Naive thymus-derived CD4-positive, alpha-beta T cell (primary cell): ENCODE data around the gene MS4A13. TPM values are rescaled to one million over a fixed set of nuclear protein-coding genes. Genes with fewer than 3 reads are reported as not detected.
A peak's percentile ranks its signal among the peaks of the same experiment; 100 is the strongest.

Experiments
- ATAC-seq: fragments of 150-1000 bp; cut with Tn5 transposase; 2 replicates; pipeline ENCODE4 v1.10.0; 2021; ENCODE audit warnings: mild to moderate bottlenecking, moderate library complexity
- CTCF ChIA-PET: fragments of 350-600 bp; sonication (Branson Sonifier 250); formaldehyde crosslinking; loops from one replicate; lab custom pipeline; 2021; ENCODE audit warnings: antibody characterized with exemption; lab: Charles Lee
- POLR2A ChIA-PET: fragments of 350-600 bp; sonication (Branson Sonifier 250); formaldehyde crosslinking; loops from one replicate; lab custom pipeline; 2021; ENCODE audit warnings: antibody characterized with exemption, inconsistent platforms; lab: Charles Lee
- DNase-seq, 9 donors: peaks; one replicate each; pipeline versions ENCODE4 v3.0.0 to v3.0.0-alpha.2; 2020 to 2022; ENCODE audit warnings: mixed read lengths in 1 of 9
- H3K27ac ChIP-seq: one replicate; pipeline ENCODE4 v1.7.0; 2013; ENCODE audit warnings: mild to moderate bottlenecking, low read depth, low read length, moderate library complexity
- H3K27me3 ChIP-seq, 2 donors: one replicate each; pipeline ENCODE4 v1.7.0; 2013; ENCODE audit warnings: low read length in 2 of 2, mild to moderate bottlenecking in 2 of 2, moderate library complexity in 2 of 2; ENCODE audit not compliant: control insufficient read depth in 2 of 2, insufficient read depth in 2 of 2
- H3K36me3 ChIP-seq, 3 experiments: 1 replicate in 2 of 3; 2 replicates in 1 of 3; pipeline ENCODE4 v1.7.0; 2013; ENCODE audit warnings: low read length in 3 of 3, mild to moderate bottlenecking in 3 of 3, moderate library complexity in 1 of 3; ENCODE audit not compliant: insufficient read depth in 3 of 3, control insufficient read depth in 2 of 3
- H3K4me1 ChIP-seq, 2 donors: one replicate each; pipeline ENCODE4 v1.7.0; 2013; ENCODE audit warnings: low read length in 2 of 2, mild to moderate bottlenecking in 2 of 2, moderate library complexity in 1 of 2; ENCODE audit not compliant: control insufficient read depth in 2 of 2, insufficient read depth in 2 of 2
- H3K4me3 ChIP-seq: 2 replicates; pipeline ENCODE4 v1.7.0; 2013; ENCODE audit warnings: mild to moderate bottlenecking, low read length
- H3K9me3 ChIP-seq, 3 experiments: 1 replicate in 2 of 3; 2 replicates in 1 of 3; pipeline ENCODE4 v1.7.0; 2013; ENCODE audit warnings: low read length in 3 of 3; ENCODE audit not compliant: control insufficient read depth in 2 of 3
- H3K27ac Mint-ChIP-seq, 9 donors: one replicate each; pipeline ENCODE4 v1.8.0; 2020 to 2022; ENCODE audit warnings: mixed read lengths in 9 of 9, mild to moderate bottlenecking in 8 of 9, moderate library complexity in 5 of 9, inconsistent platforms in 2 of 9
- H3K27me3 Mint-ChIP-seq, 5 donors: one replicate each; pipeline ENCODE4 v1.8.0; 2021 to 2022; ENCODE audit warnings: mixed read lengths in 5 of 5, mild to moderate bottlenecking in 1 of 5
- H3K36me3 Mint-ChIP-seq, 5 donors: one replicate each; pipeline ENCODE4 v1.8.0; 2020 to 2022; ENCODE audit warnings: mixed read lengths in 5 of 5, mild to moderate bottlenecking in 3 of 5, inconsistent platforms in 1 of 5
- H3K4me1 Mint-ChIP-seq, 7 donors: one replicate each; pipeline ENCODE4 v1.8.0; 2020 to 2022; ENCODE audit warnings: mixed read lengths in 7 of 7, mild to moderate bottlenecking in 3 of 7, inconsistent platforms in 1 of 7
- H3K4me3 Mint-ChIP-seq, 10 donors: one replicate each; pipeline ENCODE4 v1.8.0; 2020 to 2022; ENCODE audit warnings: mild to moderate bottlenecking in 10 of 10, mixed read lengths in 10 of 10, moderate library complexity in 6 of 10, inconsistent platforms in 2 of 10
- H3K9me3 Mint-ChIP-seq, 11 donors: one replicate each; pipeline ENCODE4 v1.8.0; 2020 to 2022; ENCODE audit warnings: mixed read lengths in 11 of 11, mild to moderate bottlenecking in 4 of 11, inconsistent platforms in 1 of 11, moderate library complexity in 1 of 11
- intact Hi-C, 2 donors: fragments of 100-400 bp; cut with micrococcal nuclease; formaldehyde crosslinking; loops; one replicate each; pipeline ENCODE4 v1.15.1; 2023
- polyA plus RNA-seq, 2 donors: library from polyadenylated mRNA; unstranded; fragments of 300-500 nt; fragmentation: Illumina TruSeq; gene quantifications; one replicate each; pipeline ENCODE4 v1.2.3, GENCODE V29; 2021
- total RNA-seq, 6 experiments: library from RNA in 5 of 6; stranded (reverse) in 5 of 6; gene quantifications; 1 replicate in 5 of 6; 2 replicates in 1 of 6; pipeline ENCODE4 v1.2.3 and lab custom pipeline; 2021 to 2026

Gene MS4A13, protein sequence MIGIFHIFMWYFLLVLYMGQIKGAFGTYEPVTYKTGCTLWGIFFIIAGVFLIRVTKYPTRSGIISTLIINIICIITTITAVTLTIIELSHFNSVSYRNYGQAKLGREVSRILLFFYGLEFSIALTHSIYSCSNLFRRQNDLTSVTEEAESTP
- total RNA-seq: not detected
- polyA plus RNA-seq: not detected
- not detected for total RNA-seq (lab: John Stamatoyannopoulos, UW)

DNA sequence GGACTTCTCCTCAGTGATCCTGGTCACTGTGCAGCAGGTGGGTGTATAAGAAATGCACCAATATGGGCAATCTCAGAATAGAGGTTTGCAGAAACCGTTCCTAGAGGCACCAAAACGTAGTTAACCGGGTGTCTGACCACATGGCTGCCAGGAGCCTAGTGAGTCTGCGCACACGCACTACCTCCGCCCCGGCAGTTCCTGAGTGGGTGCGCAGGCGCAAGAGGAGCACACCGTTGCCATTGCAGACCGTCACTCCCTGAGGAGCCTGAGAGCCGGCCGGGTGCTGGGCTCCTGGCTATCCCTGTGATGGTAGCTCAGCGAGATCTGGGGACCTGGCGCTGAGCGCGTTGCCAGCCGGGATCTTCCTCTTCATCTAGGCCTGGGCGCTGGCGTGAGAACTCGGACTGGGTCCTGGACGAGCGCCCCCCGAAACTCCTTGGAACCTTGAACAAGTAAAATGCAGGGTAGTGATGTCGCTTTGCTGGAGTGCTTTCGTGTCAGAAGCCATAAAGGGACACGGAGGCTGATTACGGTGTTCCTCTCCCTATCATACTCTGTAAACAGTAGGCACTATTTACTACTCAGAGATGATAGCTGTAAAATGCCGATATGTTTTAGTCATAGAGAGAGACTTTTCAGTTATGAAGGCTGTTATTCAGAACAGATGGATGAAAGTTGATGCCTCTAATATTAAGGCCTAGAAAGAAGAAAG, at the start of gene MS4A13:
TSS of gene MS4A13 (plus strand) at position 249 of the 712 bp plus-strand sequence. CDS start 2,692 bp downstream, outside the sequence.
- peaks cover 0 to 3% of the 10 kb centered on the region in 2 donors for H3K27me3 ChIP-seq
- H3K36me3 ChIP-seq: no peaks in the 10 kb centered on the region
- no peak within 1 kb of the TSS for H3K4me3 Mint-ChIP-seq
- ChIA-PET CTCF (no interaction called here), POLR2A (no interaction called here)
- ATAC-seq (no peak), DNase-seq (no peak)
- H3K4me3 ChIP-seq: no peak within 1 kb of the TSS
- H3K27ac Mint-ChIP-seq: no peak within 1 kb of the TSS
- intact Hi-C loops: no loop called here
- H3K27me3 Mint-ChIP-seq: peaks cover 5 to 34% (median 32%) of the 10 kb centered on the region in 5 donors
- H3K4me1 Mint-ChIP-seq: peaks cover 0 to 1% (median 0%) of the 10 kb centered on the region in 7 donors
- H3K4me1 ChIP-seq: no peaks in the 10 kb centered on the region
- peaks cover 0 to 23% (median 6%) of the 10 kb centered on the region in 11 donors for H3K9me3 Mint-ChIP-seq
- H3K9me3 ChIP-seq: no peaks in the 10 kb centered on the region
- peaks cover 0 to 9% (median 0%) of the 10 kb centered on the region in 5 donors for H3K36me3 Mint-ChIP-seq
- H3K27ac ChIP-seq: no peak within 1 kb of the TSS

DNA sequence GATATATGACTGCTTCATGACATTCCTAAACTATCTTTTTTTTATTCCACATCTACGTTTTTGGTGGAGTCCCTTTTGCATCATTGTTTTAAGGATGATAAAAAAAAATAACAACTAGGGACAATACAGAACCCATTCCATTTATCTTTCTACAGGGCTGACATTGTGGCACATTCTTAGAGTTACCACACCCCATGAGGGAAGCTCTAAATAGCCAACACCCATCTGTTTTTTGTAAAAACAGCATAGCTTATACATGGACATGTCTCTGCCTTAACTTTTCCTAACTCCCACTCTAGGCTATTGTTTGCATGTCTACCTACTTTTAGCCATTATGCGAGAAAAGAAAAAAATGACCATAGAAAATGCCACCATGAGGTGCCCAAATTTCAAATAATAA, 46.4 kb upstream of the MS4A13 start:
- Mint-ChIP-seq H3K36me3 (no peaks in the 10 kb centered on the region), H3K27ac (no peak overlapping the region), H3K4me1 (peaks cover 0 to 2% (median 0%) of the 10 kb centered on the region in 7 donors), H3K4me3 (no peak overlapping the region), H3K9me3 (peaks cover 0 to 5% (median 0%) of the 10 kb centered on the region in 11 donors), H3K27me3 (peaks cover 11 to 45% (median 22%) of the 10 kb centered on the region in 5 donors)
- Histone ChIP-seq H3K36me3 (no peaks in the 10 kb centered on the region), H3K27me3 (no peaks in the 10 kb centered on the region), H3K4me3 (no peak overlapping the region), H3K9me3 (no peaks in the 10 kb centered on the region), H3K27ac (no peak overlapping the region), H3K4me1 (no peaks in the 10 kb centered on the region)
- intact Hi-C loops: no loop called here
- DNase-seq: no peak
- ChIA-PET POLR2A (no interaction called here), CTCF (no interaction called here)
- ATAC-seq: no peak

DNA sequence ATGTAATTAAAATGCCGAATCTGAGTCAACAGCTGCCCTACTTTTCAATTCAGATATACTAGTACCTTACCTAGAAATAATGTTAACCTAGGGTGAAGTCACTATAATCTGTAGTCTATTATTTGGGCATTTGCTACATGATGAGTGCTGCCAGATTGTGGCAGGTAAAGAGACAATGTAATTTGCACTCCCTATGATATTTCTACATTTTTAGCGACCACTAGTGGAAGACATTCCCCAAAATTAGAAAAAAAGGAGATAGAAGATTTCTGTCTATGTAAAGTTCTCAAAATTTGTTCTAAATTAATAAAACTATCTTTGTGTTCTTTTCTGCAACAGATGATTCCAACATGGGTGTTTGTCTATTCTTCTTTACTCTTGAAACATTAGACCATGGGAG, 45.5 kb upstream of the MS4A13 start:
- ATAC-seq (no peak), DNase-seq (no peak)
- intact Hi-C loops: no loop called here
- Histone ChIP-seq H3K27me3 (no peaks in the 10 kb centered on the region), H3K4me1 (no peaks in the 10 kb centered on the region), H3K27ac (no peak overlapping the region), H3K9me3 (no peaks in the 10 kb centered on the region), H3K36me3 (no peaks in the 10 kb centered on the region), H3K4me3 (no peak overlapping the region)
- ChIA-PET CTCF (no interaction called here), POLR2A (no interaction called here)
- no peak overlapping the region for H3K4me3 Mint-ChIP-seq
- H3K27ac Mint-ChIP-seq: no peak overlapping the region
- peaks cover 0 to 2% (median 0%) of the 10 kb centered on the region in 7 donors for H3K4me1 Mint-ChIP-seq
- peaks cover 5 to 45% (median 21%) of the 10 kb centered on the region in 5 donors for H3K27me3 Mint-ChIP-seq
- H3K9me3 Mint-ChIP-seq: peaks cover 0 to 5% (median 0%) of the 10 kb centered on the region in 11 donors
- no peaks in the 10 kb centered on the region for H3K36me3 Mint-ChIP-seq

DNA sequence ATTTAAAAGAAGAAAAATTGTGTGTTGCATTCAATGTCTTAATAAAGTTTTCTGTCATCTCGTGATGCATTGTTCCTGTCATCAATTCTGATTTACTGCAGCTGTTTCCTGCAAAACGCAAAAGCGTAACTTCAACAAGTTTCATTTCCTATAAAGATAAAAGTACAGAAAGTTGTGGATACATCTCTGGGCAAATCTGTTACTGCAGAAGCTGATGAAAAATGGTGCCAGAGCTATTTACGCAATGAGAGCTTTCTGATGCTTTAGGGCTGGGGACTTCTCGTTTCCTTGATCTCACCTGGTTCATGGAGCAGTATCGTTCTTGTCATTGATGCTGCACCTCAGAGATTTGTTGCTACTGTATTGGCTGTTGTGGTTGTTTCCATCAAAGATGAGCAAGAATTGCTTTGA, 38.2 kb upstream of the MS4A13 start:
- Mint-ChIP-seq H3K27ac (no peak overlapping the region), H3K36me3 (no peaks in the 10 kb centered on the region), H3K9me3 (peaks cover 0 to 8% (median 0%) of the 10 kb centered on the region in 11 donors), H3K4me1 (peaks cover 0 to 2% (median 0%) of the 10 kb centered on the region in 7 donors), H3K4me3 (no peak overlapping the region), H3K27me3 (peaks cover 5 to 19% (median 13%) of the 10 kb centered on the region in 5 donors)
- DNase-seq (no peak), ATAC-seq (peak; percentile 36)
- H3K27me3 ChIP-seq: no peaks in the 10 kb centered on the region
- H3K36me3 ChIP-seq: no peaks in the 10 kb centered on the region
- H3K9me3 ChIP-seq: no peaks in the 10 kb centered on the region
- POLR2A ChIA-PET: no interaction called here
- H3K4me1 ChIP-seq: no peaks in the 10 kb centered on the region
- H3K27ac ChIP-seq: no peak overlapping the region
- no peak overlapping the region for H3K4me3 ChIP-seq
- intact Hi-C loops: no loop called here
- CTCF ChIA-PET: no interaction called here

DNA sequence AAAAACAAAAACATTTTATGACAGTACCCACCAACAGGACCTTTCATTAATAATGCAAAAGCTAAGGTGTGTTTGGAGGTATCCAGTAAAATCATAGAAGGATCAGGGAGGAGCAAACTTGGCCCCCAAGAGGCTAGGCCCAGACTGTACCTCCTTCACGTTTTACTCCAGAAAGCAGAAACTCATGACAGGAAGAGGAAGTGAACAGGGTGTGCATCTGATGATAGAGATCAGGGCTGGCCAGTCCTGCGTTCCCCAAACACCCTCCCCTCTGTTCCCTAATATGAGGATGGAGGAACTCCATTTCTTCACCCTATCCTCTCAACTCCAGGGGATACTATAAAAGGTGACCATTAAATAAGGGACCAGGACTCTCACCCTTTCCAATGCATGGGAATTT, 32.8 kb upstream of the MS4A13 start:
- ATAC-seq (peak; percentile 66), DNase-seq (no peak)
- CTCF ChIA-PET: no interaction called here
- POLR2A ChIA-PET: no interaction called here
- H3K27me3 ChIP-seq: no peaks in the 10 kb centered on the region
- intact Hi-C loops: no loop called here
- H3K27ac ChIP-seq: no peak overlapping the region
- no peaks in the 10 kb centered on the region for H3K36me3 ChIP-seq
- Mint-ChIP-seq H3K27ac (no peak overlapping the region), H3K36me3 (no peaks in the 10 kb centered on the region), H3K27me3 (peaks cover 0 to 19% (median 9%) of the 10 kb centered on the region in 5 donors), H3K4me3 (peak overlapping the region in 1 of 10 donors; percentile 6), H3K9me3 (no peaks in the 10 kb centered on the region), H3K4me1 (peaks cover 0 to 8% (median 4%) of the 10 kb centered on the region in 7 donors)
- no peaks in the 10 kb centered on the region for H3K9me3 ChIP-seq
- H3K4me1 ChIP-seq: no peaks in the 10 kb centered on the region
- H3K4me3 ChIP-seq: no peak overlapping the region

DNA sequence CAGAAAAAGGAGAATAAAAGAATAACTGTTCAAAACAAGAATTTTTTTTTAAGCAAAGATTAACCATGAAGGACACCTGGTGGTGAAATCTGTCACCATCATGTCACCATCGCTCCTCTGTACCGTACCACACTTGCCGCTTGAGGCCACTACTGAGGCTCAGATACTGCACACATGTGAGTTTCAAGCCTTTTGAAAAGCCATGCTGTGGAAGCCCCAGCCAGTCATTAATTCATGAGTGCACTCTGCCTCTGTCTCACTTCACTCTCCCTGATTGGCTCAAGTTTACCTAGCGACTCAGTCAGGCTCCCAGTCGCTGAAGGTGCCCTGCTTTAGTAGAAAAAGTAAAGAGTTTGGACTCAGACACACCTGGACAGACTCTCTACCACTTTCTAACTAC, 29.2 kb upstream of the MS4A13 start:
- no peak overlapping the region for H3K27ac ChIP-seq
- no peak overlapping the region for H3K27ac Mint-ChIP-seq
- ChIA-PET CTCF (no interaction called here), POLR2A (no interaction called here)
- H3K4me3 Mint-ChIP-seq: no peak overlapping the region
- intact Hi-C loops: loop anchor here in 1 of 2 donors (1.0 kb wide), 1 partner anchor 123 kb away; no protein-coding TSS in a partner anchor
- H3K9me3 Mint-ChIP-seq: no peaks in the 10 kb centered on the region
- H3K36me3 Mint-ChIP-seq: no peaks in the 10 kb centered on the region
- H3K27me3 Mint-ChIP-seq: peaks cover 0 to 13% (median 7%) of the 10 kb centered on the region in 5 donors
- H3K4me1 Mint-ChIP-seq: peaks cover 0 to 8% (median 4%) of the 10 kb centered on the region in 7 donors
- DNase-seq (no peak), ATAC-seq (peak; percentile 70)
- H3K9me3 ChIP-seq: no peaks in the 10 kb centered on the region
- H3K4me1 ChIP-seq: no peaks in the 10 kb centered on the region
- H3K36me3 ChIP-seq: no peaks in the 10 kb centered on the region
- H3K4me3 ChIP-seq: no peak overlapping the region
- H3K27me3 ChIP-seq: no peaks in the 10 kb centered on the region
